Tibial nerve (tissue), 4 donors: ENCODE data around the gene RAB34. TPM values are rescaled to one million over a fixed set of nuclear protein-coding genes. Genes with fewer than 3 reads are reported as not detected.
"Not testable (repeated sequence)": the region's sequence is repeated elsewhere in the genome, so short reads cannot be mapped to it uniquely, and the experiment has no call there.

Experiments
- DNase-seq, 2 donors: peaks; one replicate each; pipeline ENCODE4 v3.0.0-alpha.2; 2019; ENCODE audit warnings: low spot score in 2 of 2
- H3K27ac ChIP-seq, 4 donors: fragments of 200-600 bp; sonication (generic) in 3 of 4; one replicate each; pipeline ENCODE4 v1.5.1; 2017 to 2019; ENCODE audit warnings: mild to moderate bottlenecking in 1 of 4
- H3K27me3 ChIP-seq, 2 donors: fragments of 200-600 bp; sonication (generic) in 1 of 2; one replicate each; pipeline versions ENCODE4 v1.5.1 to v1.6.0; 2017 to 2019
- H3K36me3 ChIP-seq, 3 donors: fragments of 200-600 bp; sonication (generic); one replicate each; pipeline ENCODE4 v1.5.1; 2018 to 2019
- H3K4me1 ChIP-seq, 4 donors: fragments of 200-600 bp; sonication (generic) in 3 of 4; one replicate each; pipeline ENCODE4 v1.5.1; 2017 to 2019
- H3K4me3 ChIP-seq, 4 donors: fragments of 200-600 bp; sonication (generic) in 3 of 4; one replicate each; pipeline ENCODE4 v1.5.1; 2017 to 2019; ENCODE audit warnings: mild to moderate bottlenecking in 1 of 4, moderate library complexity in 1 of 4
- H3K9me3 ChIP-seq, 4 donors: fragments of 200-600 bp; sonication (generic) in 3 of 4; one replicate each; pipeline ENCODE4 v1.5.1; 2017 to 2019
- EP300 ChIP-seq, 2 donors: sonication (generic); formaldehyde crosslinking; IDR thresholded peaks; one replicate each; pipeline ENCODE4 v1.6.1; 2017; ENCODE audit warnings: antibody characterized with exemption in 2 of 2, mild to moderate bottlenecking in 1 of 2
- POLR2A ChIP-seq, 2 donors: fragments of 450-650 bp; IDR thresholded peaks; one replicate each; pipeline ENCODE4 v1.6.1; 2017; ENCODE audit warnings: antibody characterized with exemption in 2 of 2, mild to moderate bottlenecking in 2 of 2, moderate library complexity in 2 of 2
- WGBS, 2 donors: methylation state at CpG; one replicate each; pipeline ENCODE4 v1.1.5; 2018; 5-methylcytosine and 5-hydroxymethylcytosine counted together
- total RNA-seq, 4 donors: library from RNA; depleted of rRNA; stranded (reverse); fragments of >200 nt; gene quantifications; one replicate each; pipeline ENCODE4 v1.1.0, GENCODE V29; 2016
- TF ChIP-seq, protein P1 (sequence below), 5 experiments: fragments of 200-600 bp in 3 of 5; fragments of 450-650 bp in 2 of 5; sonication (generic) in 3 of 5; IDR thresholded peaks; one replicate each; pipeline ENCODE4 v1.5.1; 2016 to 2019; ENCODE audit warnings: antibody characterized with exemption in 5 of 5, mild to moderate bottlenecking in 3 of 5, moderate library complexity in 2 of 5

RAB34 gene
- total RNA-seq, 4 donors from 2014 or later = 189 to 298 (median 196) TPM

DNA sequence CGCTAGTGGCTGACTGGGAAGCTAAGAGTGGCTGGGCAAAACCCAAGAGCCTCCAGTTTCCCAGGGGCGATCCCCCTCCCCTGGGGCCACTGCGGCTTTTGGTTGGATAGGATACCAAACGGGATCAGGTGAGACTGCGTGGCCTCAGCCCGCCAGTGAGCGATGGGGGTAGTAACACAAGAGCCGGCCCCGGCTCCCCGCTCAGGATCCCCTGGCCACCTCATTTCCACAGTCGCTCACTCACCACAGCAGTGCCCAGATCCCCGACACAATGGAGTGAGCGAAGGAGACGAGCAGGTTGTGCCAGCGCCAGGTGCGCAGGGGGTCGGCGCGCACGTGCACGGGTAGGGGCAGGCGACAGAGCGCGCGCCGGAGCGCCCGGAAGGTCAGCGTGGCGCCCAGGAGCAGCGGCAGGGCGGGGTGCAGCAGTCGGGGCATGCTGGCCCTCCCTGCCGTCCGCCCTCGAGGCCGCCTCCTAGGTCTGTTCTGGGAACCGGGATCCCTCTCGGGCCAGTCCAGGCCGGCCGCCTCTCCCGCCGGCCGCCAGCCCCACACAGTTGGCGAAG is 8.1 kb upstream of the RAB34 start:
- DNase-seq = no peak
- WGBS, 2 donors = 0 to 1% methylated on average over 2 to 21 of the region's 45 CpGs
- peak overlapping the region; percentile 10 to 100 (median 92) for H3K27ac ChIP-seq

DNA sequence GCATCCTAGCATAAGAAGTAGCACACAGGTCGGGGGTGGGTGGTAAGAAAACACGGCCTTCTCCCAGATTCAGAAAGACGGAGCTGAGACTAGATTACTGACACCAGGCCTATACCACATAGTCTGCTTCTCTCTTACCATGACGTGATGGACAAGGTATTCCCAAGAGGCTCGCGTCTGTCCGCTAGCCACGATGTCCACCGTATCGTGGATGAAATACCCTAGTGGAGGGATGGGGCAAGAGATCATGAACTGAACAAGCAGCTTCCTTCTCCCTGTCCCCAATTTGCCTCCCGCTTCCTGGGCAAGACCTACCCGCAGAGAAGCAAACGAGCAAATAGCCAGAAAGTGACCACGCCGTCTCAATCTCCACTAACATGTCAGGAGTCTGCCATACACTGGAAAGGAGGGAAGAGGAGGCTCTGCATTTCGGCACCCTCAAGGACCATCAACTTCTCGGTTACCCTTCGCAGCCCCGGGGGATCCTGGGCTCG is 7.5 kb upstream of the RAB34 start:
- H3K4me1 ChIP-seq = peaks cover 0 to 73% (median 41%) of the 10 kb centered on the region in 4 donors

More for the DNA sequence above, 8.1 kb upstream of the RAB34 start:
- Histone ChIP-seq H3K36me3 (peaks cover 6 to 41% (median 19%) of the 10 kb centered on the region in 3 donors), H3K4me3 (peak overlapping the region; percentile 41 to 85 (median 68)), H3K4me1 (peaks cover 0 to 68% (median 38%) of the 10 kb centered on the region in 4 donors), H3K27me3 (no peaks in the 10 kb centered on the region), H3K9me3 (no peaks in the 10 kb centered on the region)
- TF ChIP-seq, protein P1, sequence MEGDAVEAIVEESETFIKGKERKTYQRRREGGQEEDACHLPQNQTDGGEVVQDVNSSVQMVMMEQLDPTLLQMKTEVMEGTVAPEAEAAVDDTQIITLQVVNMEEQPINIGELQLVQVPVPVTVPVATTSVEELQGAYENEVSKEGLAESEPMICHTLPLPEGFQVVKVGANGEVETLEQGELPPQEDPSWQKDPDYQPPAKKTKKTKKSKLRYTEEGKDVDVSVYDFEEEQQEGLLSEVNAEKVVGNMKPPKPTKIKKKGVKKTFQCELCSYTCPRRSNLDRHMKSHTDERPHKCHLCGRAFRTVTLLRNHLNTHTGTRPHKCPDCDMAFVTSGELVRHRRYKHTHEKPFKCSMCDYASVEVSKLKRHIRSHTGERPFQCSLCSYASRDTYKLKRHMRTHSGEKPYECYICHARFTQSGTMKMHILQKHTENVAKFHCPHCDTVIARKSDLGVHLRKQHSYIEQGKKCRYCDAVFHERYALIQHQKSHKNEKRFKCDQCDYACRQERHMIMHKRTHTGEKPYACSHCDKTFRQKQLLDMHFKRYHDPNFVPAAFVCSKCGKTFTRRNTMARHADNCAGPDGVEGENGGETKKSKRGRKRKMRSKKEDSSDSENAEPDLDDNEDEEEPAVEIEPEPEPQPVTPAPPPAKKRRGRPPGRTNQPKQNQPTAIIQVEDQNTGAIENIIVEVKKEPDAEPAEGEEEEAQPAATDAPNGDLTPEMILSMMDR (IDR thresholded peaks at IDR 0.05) = no peak
- TF ChIP-seq POLR2A (IDR thresholded peaks at IDR 0.05) (no peak), EP300 (IDR thresholded peaks at IDR 0.05) (no peak)

DNA sequence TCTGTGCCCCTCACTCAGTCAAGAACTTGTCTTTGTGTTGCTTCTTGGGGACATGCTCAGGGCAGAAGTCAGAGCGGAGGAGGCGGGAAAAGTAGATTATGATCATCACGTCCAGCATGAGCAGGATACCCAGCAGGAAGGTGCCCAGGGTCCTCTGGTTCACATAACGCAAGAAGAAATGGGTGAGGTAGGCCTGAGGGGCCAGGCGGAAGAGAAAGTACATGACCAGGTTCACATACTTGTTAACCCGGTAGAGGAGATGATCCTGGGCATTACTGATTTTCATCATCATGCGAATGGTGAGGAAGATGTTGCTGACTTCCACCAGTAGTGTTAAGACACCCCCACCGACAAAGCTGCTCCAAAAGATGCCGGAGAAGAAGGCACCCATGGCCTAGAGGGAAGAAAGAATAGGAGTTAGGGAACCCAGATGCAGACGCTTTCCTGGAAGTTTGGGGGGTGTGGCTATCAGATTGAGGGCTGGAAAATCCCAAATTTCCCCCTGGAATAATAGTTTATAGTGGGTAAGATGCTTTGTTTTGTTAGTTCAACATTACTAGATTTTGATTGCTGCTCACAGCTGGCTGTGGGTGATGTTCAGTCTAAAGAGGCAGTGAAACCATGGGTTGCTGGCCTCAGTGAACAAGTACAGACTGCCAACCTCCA is 7.0 kb upstream of the RAB34 start:
- no peaks in the 10 kb centered on the region for H3K9me3 ChIP-seq
- no peak for TF ChIP-seq POLR2A (IDR thresholded peaks at IDR 0.05)
- TF ChIP-seq, protein P1 (IDR thresholded peaks at IDR 0.05) = no peak
- DNase-seq = no peak
- peak overlapping the region in 3 of 4 donors; percentile 88 to 100 (median 97) for H3K27ac ChIP-seq
- H3K4me3 ChIP-seq = no peak overlapping the region
- H3K4me1 ChIP-seq = peaks cover 0 to 71% (median 40%) of the 10 kb centered on the region in 4 donors
- WGBS, 2 donors = 73 to 74% methylated on average over 10 of the region's 10 CpGs
- peaks cover 6 to 41% (median 19%) of the 10 kb centered on the region in 3 donors for H3K36me3 ChIP-seq
- no peaks in the 10 kb centered on the region for H3K27me3 ChIP-seq

More for the DNA sequence above, 7.5 kb upstream of the RAB34 start:
- H3K36me3 ChIP-seq = peaks cover 6 to 41% (median 19%) of the 10 kb centered on the region in 3 donors
- 23 to 30% methylated on average over 20 of the region's 20 CpGs for WGBS, 2 donors
- H3K27me3 ChIP-seq = no peaks in the 10 kb centered on the region
- H3K9me3 ChIP-seq = no peaks in the 10 kb centered on the region
- no peak for DNase-seq
- peak overlapping the region; percentile 41 to 85 (median 68) for H3K4me3 ChIP-seq
- TF ChIP-seq, protein P1 (IDR thresholded peaks at IDR 0.05) = no peak
- TF ChIP-seq POLR2A (IDR thresholded peaks at IDR 0.05) (no peak), EP300 (IDR thresholded peaks at IDR 0.05) (peak in 1 of 2 donors; percentile 28)
- H3K27ac ChIP-seq = peak overlapping the region in 3 of 4 donors; percentile 88 to 100 (median 97)

DNA sequence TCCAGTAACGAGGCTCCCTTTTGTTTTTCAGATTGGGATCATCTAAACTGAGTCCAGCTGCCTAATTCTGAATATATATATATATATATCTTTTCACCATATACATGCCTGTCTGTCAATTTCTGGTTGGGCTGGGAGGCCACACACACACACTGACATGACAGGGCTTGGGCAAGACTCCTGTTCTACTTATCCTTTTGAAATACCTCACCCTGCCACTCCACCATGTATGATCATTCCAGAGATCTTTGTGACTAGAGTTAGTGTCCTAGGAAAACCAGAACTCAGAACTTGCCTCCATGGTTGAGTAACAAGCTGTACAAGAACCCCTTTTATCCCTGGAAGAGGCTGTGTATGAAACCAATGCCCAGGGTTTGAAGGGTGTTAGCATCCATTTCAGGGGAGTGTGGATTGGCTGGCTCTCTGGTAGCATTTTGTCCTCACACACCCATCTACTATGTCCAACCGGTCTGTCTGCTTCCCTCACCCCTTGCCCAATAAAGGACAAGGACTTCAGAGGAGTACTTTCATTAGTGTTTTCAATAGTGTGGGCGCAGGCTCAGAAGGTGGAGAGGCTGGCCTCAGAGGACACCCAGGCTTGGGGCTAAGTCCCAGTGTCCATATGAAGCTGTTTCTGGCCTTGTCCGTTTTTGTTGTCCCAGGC is 6.3 kb upstream of the RAB34 start:
- not testable (repeated sequence) for H3K27me3 ChIP-seq, H3K9me3 ChIP-seq, DNase-seq, H3K27ac ChIP-seq, H3K4me3 ChIP-seq
- 63 to 64% methylated on average over 4 of the region's 4 CpGs for WGBS, 2 donors
- Histone ChIP-seq H3K36me3 (peaks cover 6 to 41% (median 19%) of the 10 kb centered on the region in 3 donors), H3K4me1 (peaks cover 0 to 68% (median 42%) of the 10 kb centered on the region in 4 donors)

DNA sequence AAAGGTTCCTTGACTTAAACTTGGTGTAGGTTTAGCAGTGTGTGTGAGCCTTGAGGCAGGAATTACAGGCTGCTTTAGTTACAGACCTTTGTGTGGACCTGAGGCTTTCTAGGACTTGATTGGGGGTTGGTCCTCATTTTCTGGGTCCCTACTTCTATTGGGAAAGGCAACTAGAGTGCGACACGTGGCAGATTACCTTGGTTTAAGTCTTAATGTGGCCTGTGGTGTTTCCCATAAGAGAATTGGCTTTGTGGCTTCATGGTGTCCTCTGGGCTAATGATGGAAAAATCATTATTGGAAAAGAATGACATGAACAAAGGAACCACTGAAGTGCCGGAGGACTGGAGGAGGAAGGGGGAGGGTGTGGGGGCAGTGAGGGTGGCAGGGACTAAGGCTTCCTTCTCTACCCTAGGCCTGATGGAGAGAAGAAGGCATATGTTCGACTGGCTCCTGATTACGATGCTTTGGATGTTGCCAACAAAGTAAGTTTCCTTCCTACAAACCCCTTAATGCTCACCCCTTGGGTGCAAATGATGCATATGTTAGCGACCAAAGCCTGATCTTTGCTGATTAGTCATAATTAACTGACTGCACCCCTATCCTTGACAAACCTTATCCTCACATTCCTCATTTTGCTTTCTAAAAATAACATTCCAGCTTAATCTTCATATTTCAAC is 5.6 kb upstream of the RAB34 start:
- Histone ChIP-seq H3K4me1 (peaks cover 0 to 74% (median 48%) of the 10 kb centered on the region in 4 donors), H3K36me3 (peaks cover 6 to 41% (median 19%) of the 10 kb centered on the region in 3 donors), H3K27me3 (no peaks in the 10 kb centered on the region), H3K9me3 (no peaks in the 10 kb centered on the region), H3K27ac (no peak overlapping the region), H3K4me3 (no peak overlapping the region)
- 47 to 59% methylated on average over 6 of the region's 6 CpGs for WGBS, 2 donors
- TF ChIP-seq EP300 (IDR thresholded peaks at IDR 0.05) (no peak), POLR2A (IDR thresholded peaks at IDR 0.05) (no peak)
- TF ChIP-seq, protein P1 (IDR thresholded peaks at IDR 0.05) = no peak
- no peak for DNase-seq
